Measurements from ENCODE around the gene MICAL2. TPM values are rescaled to one million over a fixed set of nuclear protein-coding genes. Genes with fewer than 3 reads are reported as not detected.

MICAL2 gene
- total and polyA plus RNA-seq, 10 of the 15 experiments (the other 5 are each of a cell fraction or from before 2014, with no cell fraction given): 0.90 to 5.6 (median 2.4) TPM

- no peak for TF ChIP-seq BHLHE40 (IDR thresholded peaks at IDR 0.05; ENCODE audit: borderline replicate concordance in 1 of 2, low read depth in 2 of 2, low read length in 1 of 2)
- no peak for TF ChIP-seq ZZZ3 (IDR thresholded peaks at IDR 0.05; ENCODE audit: control insufficient read depth, insufficient read length, low read depth)
- no peak for TF ChIP-seq ZNF274 (IDR thresholded peaks at IDR 0.05; ENCODE audit: insufficient read depth, insufficient read length)
- TF ChIP-seq MEF2A (IDR thresholded peaks at IDR 0.05; ENCODE audit: insufficient read depth, low read depth, low read length): no peak
- TF ChIP-seq, protein P1, sequence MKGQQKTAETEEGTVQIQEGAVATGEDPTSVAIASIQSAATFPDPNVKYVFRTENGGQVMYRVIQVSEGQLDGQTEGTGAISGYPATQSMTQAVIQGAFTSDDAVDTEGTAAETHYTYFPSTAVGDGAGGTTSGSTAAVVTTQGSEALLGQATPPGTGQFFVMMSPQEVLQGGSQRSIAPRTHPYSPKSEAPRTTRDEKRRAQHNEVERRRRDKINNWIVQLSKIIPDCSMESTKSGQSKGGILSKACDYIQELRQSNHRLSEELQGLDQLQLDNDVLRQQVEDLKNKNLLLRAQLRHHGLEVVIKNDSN (IDR thresholded peaks at IDR 0.05; ENCODE audit: borderline replicate concordance, extremely low read length, insufficient read depth, low read depth, low read length): no peak
- TF ChIP-seq, protein P2, sequence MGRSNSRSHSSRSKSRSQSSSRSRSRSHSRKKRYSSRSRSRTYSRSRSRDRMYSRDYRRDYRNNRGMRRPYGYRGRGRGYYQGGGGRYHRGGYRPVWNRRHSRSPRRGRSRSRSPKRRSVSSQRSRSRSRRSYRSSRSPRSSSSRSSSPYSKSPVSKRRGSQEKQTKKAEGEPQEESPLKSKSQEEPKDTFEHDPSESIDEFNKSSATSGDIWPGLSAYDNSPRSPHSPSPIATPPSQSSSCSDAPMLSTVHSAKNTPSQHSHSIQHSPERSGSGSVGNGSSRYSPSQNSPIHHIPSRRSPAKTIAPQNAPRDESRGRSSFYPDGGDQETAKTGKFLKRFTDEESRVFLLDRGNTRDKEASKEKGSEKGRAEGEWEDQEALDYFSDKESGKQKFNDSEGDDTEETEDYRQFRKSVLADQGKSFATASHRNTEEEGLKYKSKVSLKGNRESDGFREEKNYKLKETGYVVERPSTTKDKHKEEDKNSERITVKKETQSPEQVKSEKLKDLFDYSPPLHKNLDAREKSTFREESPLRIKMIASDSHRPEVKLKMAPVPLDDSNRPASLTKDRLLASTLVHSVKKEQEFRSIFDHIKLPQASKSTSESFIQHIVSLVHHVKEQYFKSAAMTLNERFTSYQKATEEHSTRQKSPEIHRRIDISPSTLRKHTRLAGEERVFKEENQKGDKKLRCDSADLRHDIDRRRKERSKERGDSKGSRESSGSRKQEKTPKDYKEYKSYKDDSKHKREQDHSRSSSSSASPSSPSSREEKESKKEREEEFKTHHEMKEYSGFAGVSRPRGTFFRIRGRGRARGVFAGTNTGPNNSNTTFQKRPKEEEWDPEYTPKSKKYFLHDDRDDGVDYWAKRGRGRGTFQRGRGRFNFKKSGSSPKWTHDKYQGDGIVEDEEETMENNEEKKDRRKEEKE (IDR thresholded peaks at IDR 0.05): no peak
Measured at GRCh38 chr11:12112750-12113149, 2.4 kb downstream of the MICAL2 start (continued).

GRCh38 chr11:12113294-12113693, 2.9 kb downstream of the MICAL2 start:
- Histone ChIP-seq H3K36me3 (ENCODE audit: control insufficient read depth in 2 of 2, insufficient read depth in 2 of 2, low read length in 1 of 2) (no peaks in the 10 kb centered on the region), H3K4me3 (no peak overlapping the region), H3K4me1 (ENCODE audit: control insufficient read depth, insufficient read depth, low read length) (no peaks in the 10 kb centered on the region; the same call in 1 of the 2 replicates), H3K27me3 (replicated peaks in 1 of 2; ENCODE audit: control insufficient read depth in 2 of 2, insufficient read depth in 2 of 2, low read length in 1 of 2) (no peaks in the 10 kb centered on the region), H2AFZ (ENCODE audit: control insufficient read depth, low read depth, low read length) (no peak overlapping the region), H3K9ac (ENCODE audit: control insufficient read depth, insufficient read depth, low read length) (no peak overlapping the region), H3K4me2 (ENCODE audit: control insufficient read depth, insufficient read depth) (no peak overlapping the region), H3K27ac (ENCODE audit: control insufficient read depth, insufficient read depth) (no peak overlapping the region), H4K20me1 (ENCODE audit: control insufficient read depth, insufficient read depth) (no peaks in the 10 kb centered on the region), H3K79me2 (ENCODE audit: control insufficient read depth, insufficient read depth, low read length) (no peaks in the 10 kb centered on the region), H3K9me3 (replicated peaks; ENCODE audit: control insufficient read depth, insufficient read depth, low read length) (no peaks in the 10 kb centered on the region)
- ChIA-PET RAD21 (ENCODE audit: unreplicated experiment) (no interaction called here), SMC1A (ENCODE audit: uncharacterized antibody, unreplicated experiment) (no interaction called here), CTCF (no interaction called here), POLR2A (no interaction called here)
- DNase-seq (ENCODE audit: low read depth, low spot score) (no peak), ATAC-seq (no peak), FAIRE-seq (no peak)
- intact Hi-C loops (cut with micrococcal nuclease; ENCODE audit: unreplicated experiment): no loop called here
- BruUV-seq (replicated peaks): no TSS peak
- in situ Hi-C loops (cut with MboI): no loop called here
- whole genome bisulfite sequencing (ENCODE audit: insufficient coverage, insufficient replicate concordance, low lambda C conversion rate, missing lambda C conversion rate): 58% methylated on average over 8 of the region's 8 CpGs
- TF ChIP-seq SIX5 (IDR thresholded peaks at IDR 0.05; ENCODE audit: low read depth, low read length, severe bottlenecking) (no peak), POLR2AphosphoS5 (IDR thresholded peaks at IDR 0.05; ENCODE audit: low read length) (no peak), MAX (IDR thresholded peaks at IDR 0.05; ENCODE audit: low read depth, low read length) (no peak), PAX8 (IDR thresholded peaks at IDR 0.05) (no peak), ESRRA (IDR thresholded peaks at IDR 0.05; ENCODE audit: low read length) (no peak), MTA2 (IDR thresholded peaks at IDR 0.05; ENCODE audit: low read depth) (no peak), PAX5 (IDR thresholded peaks at IDR 0.05; ENCODE audit: borderline replicate concordance, low read depth, low read length) (no peak), HSF1 (IDR thresholded peaks at IDR 0.05; ENCODE audit: low read depth, low read length) (no peak), TARDBP (IDR thresholded peaks at IDR 0.05; ENCODE audit: borderline replicate concordance) (no peak), EZH2 (IDR thresholded peaks at IDR 0.05; ENCODE audit: borderline replicate concordance, control insufficient read depth, low read depth, low read length) (no peak), ZNF217 (IDR thresholded peaks at IDR 0.05) (no peak), MEF2A (IDR thresholded peaks at IDR 0.05; ENCODE audit: insufficient read depth, low read depth, low read length) (no peak), ATF7 (IDR thresholded peaks at IDR 0.05; ENCODE audit: low read depth) (no peak)
